SK-N-SH (cell line): Measurements from ENCODE around the gene IBTK.

Experiments used
- CTCF ChIP-seq: fragments of 200-600 bp; sonication (generic); IDR thresholded peaks from 2 replicates; pipeline ENCODE4 v1.6.1; 2017; ENCODE audit warnings: antibody characterized with exemption, mild to moderate bottlenecking, moderate library complexity
- POLR2AphosphoS5 ChIP-seq: IDR thresholded peaks from 2 replicates; pipeline ENCODE4 v1.6.1; 2012; ENCODE audit warnings: low read depth, low read length

GRCh38 chr6:82143041-82143481 lies 104.5 kb downstream of the IBTK start:
- TF ChIP-seq CTCF (no peak), POLR2AphosphoS5 (no peak)
